Liver (tissue), 9 donors: Measurements from ENCODE around the gene TCHHL1. TPM values are rescaled to one million over a fixed set of nuclear protein-coding genes. Genes with fewer than 3 reads are reported as not detected.

Experiments used
- DNase-seq: peaks from one replicate; pipeline ENCODE4 v3.0.0-alpha.2; 2017; ENCODE audit warnings: low spot score
- H3K27ac ChIP-seq, 2 donors: one replicate each; pipeline ENCODE4 v1.7.0; 2013; ENCODE audit warnings: inconsistent platforms in 2 of 2, low read length in 2 of 2, control low read depth in 1 of 2, low read depth in 1 of 2, mild to moderate bottlenecking in 1 of 2
- H3K27me3 ChIP-seq, 4 donors: one replicate each; pipeline versions ENCODE4 v1.6.1 to v1.7.0; 2013; ENCODE audit warnings: low read length in 3 of 4, inconsistent platforms in 1 of 4, mild to moderate bottlenecking in 1 of 4, moderate library complexity in 1 of 4; ENCODE audit not compliant: control insufficient read depth in 4 of 4, insufficient read depth in 4 of 4
- H3K36me3 ChIP-seq, 4 donors: one replicate each; pipeline versions ENCODE4 v1.6.1 to v1.7.0; 2013; ENCODE audit warnings: low read length in 3 of 4, mild to moderate bottlenecking in 3 of 4, low read depth in 1 of 4, moderate library complexity in 1 of 4; ENCODE audit not compliant: control insufficient read depth in 4 of 4, insufficient read depth in 3 of 4
- H3K4me1 ChIP-seq, 4 donors: one replicate each; pipeline versions ENCODE4 v1.6.1 to v1.7.0; 2013; ENCODE audit warnings: low read length in 3 of 4, mild to moderate bottlenecking in 3 of 4, moderate library complexity in 1 of 4; ENCODE audit not compliant: control insufficient read depth in 4 of 4, insufficient read depth in 4 of 4
- H3K4me3 ChIP-seq, 3 donors: one replicate each; pipeline versions ENCODE4 v1.6.1 to v1.7.0; 2013; ENCODE audit warnings: low read length in 3 of 3, control low read depth in 1 of 3, low read depth in 1 of 3, mild to moderate bottlenecking in 1 of 3
- H3K9ac ChIP-seq, 2 donors: one replicate each; pipeline ENCODE4 v1.7.0; 2013; ENCODE audit warnings: low read length in 2 of 2, mild to moderate bottlenecking in 2 of 2, moderate library complexity in 2 of 2, control low read depth in 1 of 2, low read depth in 1 of 2
- H3K9me3 ChIP-seq, 4 donors: one replicate each; pipeline versions ENCODE4 v1.6.1 to v1.7.0; 2013; ENCODE audit warnings: low read length in 3 of 4; ENCODE audit not compliant: control insufficient read depth in 4 of 4
- ATF3 ChIP-seq: IDR thresholded peaks from 2 replicates; pipeline ENCODE4 v1.6.1; 2016; ENCODE audit warnings: antibody characterized with exemption
- CTCF ChIP-seq: fragments of 150-350 bp; IDR thresholded peaks from 2 replicates; pipeline ENCODE4 v1.5.1; 2017; ENCODE audit warnings: improper control_type of control experiment, low read depth, low read length; ENCODE audit not compliant: missing input control
- EGR1 ChIP-seq, 2 donors: IDR thresholded peaks; 2 replicates each; pipeline ENCODE4 v1.6.1; 2016 to 2018; ENCODE audit warnings: antibody characterized with exemption in 2 of 2, low read depth in 2 of 2
- FOXA1 ChIP-seq: IDR thresholded peaks from 2 replicates; pipeline ENCODE4 v1.6.1; 2016; ENCODE audit warnings: antibody characterized with exemption
- FOXA2 ChIP-seq: IDR thresholded peaks from 2 replicates; pipeline ENCODE4 v1.6.1; 2016; ENCODE audit warnings: antibody characterized with exemption
- GABPA ChIP-seq, 2 donors: IDR thresholded peaks in 1 of 2; conservative IDR thresholded peaks in 1 of 2; 2 replicates each; pipeline ENCODE4 v1.6.1; 2016; ENCODE audit warnings: antibody characterized with exemption in 2 of 2, mild to moderate bottlenecking in 1 of 2, moderate library complexity in 1 of 2
- HNF4A ChIP-seq, 2 donors: conservative IDR thresholded peaks; 2 replicates each; pipeline ENCODE4 v1.6.1; 2016; ENCODE audit warnings: antibody characterized with exemption in 2 of 2, mild to moderate bottlenecking in 2 of 2
- JUND ChIP-seq, 2 donors: IDR thresholded peaks; 2 replicates each; pipeline ENCODE4 v1.6.1; 2016; ENCODE audit warnings: antibody characterized with exemption in 2 of 2
- MAX ChIP-seq: IDR thresholded peaks from 2 replicates; pipeline ENCODE4 v1.6.1; 2016; ENCODE audit warnings: antibody characterized with exemption
- NR2F2 ChIP-seq: IDR thresholded peaks from 2 replicates; pipeline ENCODE4 v1.6.1; 2016; ENCODE audit warnings: antibody characterized with exemption
- REST ChIP-seq: IDR thresholded peaks from 2 replicates; pipeline ENCODE4 v1.6.1; 2016; ENCODE audit warnings: antibody characterized with exemption, mild to moderate bottlenecking
- RXRA ChIP-seq, 2 donors: IDR thresholded peaks; 2 replicates each; pipeline ENCODE4 v1.6.1; 2017 to 2018; ENCODE audit warnings: antibody characterized with exemption in 2 of 2, mild to moderate bottlenecking in 1 of 2
- SP1 ChIP-seq: IDR thresholded peaks from 2 replicates; pipeline ENCODE4 v1.6.1; 2018; ENCODE audit warnings: antibody characterized with exemption, mild to moderate bottlenecking
- TAF1 ChIP-seq: conservative IDR thresholded peaks from 2 replicates; pipeline ENCODE4 v1.6.1; 2016; ENCODE audit warnings: antibody characterized with exemption, mild to moderate bottlenecking
- YY1 ChIP-seq: IDR thresholded peaks from 2 replicates; pipeline ENCODE4 v1.6.1; 2016; ENCODE audit warnings: antibody characterized with exemption, mild to moderate bottlenecking
- ZBTB33 ChIP-seq: IDR thresholded peaks from 2 replicates; pipeline ENCODE4 v1.6.1; 2016; ENCODE audit warnings: antibody characterized with exemption
- WGBS: extraction: QIAGEN DNeasy Blood & Tissue Kit; methylation state at CpG from one replicate; pipeline ENCODE4 v1.1.7; 2013; 5-methylcytosine and 5-hydroxymethylcytosine counted together
- polyA plus RNA-seq, 2 donors: library from polyadenylated mRNA; stranded (reverse) in 1 of 2; unstranded in 1 of 2; fragments of 200-250 nt in 1 of 2; fragments of >200 nt in 1 of 2; fragmentation: Nextera tagmentation in 1 of 2; extraction: Ambion mirVana in 1 of 2; gene quantifications; one replicate each; pipeline versions ENCODE4 v1.2.1 to v1.2.3, GENCODE V29; 2013 to 2015
- total RNA-seq, 2 donors: library from RNA; depleted of rRNA; stranded (reverse); fragments of >200 nt; gene quantifications; one replicate each; pipeline ENCODE4 v1.2.3, GENCODE V29; 2014
- donor health status: healthy.
- donor health status: healthy.
- donor health status: healthy.
- donor health status: healthy.
- donor health status: healthy.

Gene TCHHL1
- total and polyA plus RNA-seq, 4 donors = not detected

- H3K36me3 ChIP-seq = no peaks in the 10 kb centered on the region
- TF ChIP-seq YY1 (no peak), NR2F2 (no peak), FOXA2 (no peak), MAX (no peak), CTCF (no peak), TAF1 (no peak), EGR1 (IDR thresholded peaks at IDR 0.05; ENCODE audit: low read depth in 2 of 2) (no peak), SP1 (no peak), REST (no peak), ZBTB33 (no peak), ATF3 (no peak), RXRA (IDR thresholded peaks at IDR 0.05) (no peak), FOXA1 (no peak)
- peaks cover 0 to 6% (median 3%) of the 10 kb centered on the region in 4 donors for H3K9me3 ChIP-seq
- WGBS = 67% methylated on average over 5 of the region's 5 CpGs
- H3K4me1 ChIP-seq = no peaks in the 10 kb centered on the region
- peaks cover 0 to 3% (median 0%) of the 10 kb centered on the region in 4 donors for H3K27me3 ChIP-seq
- no peak overlapping the region for H3K4me3 ChIP-seq
- H3K27ac ChIP-seq = no peak overlapping the region
- H3K9ac ChIP-seq = no peak overlapping the region
- DNase-seq = no peak
Observed at GRCh38 chr1:152043870-152044269, 45.0 kb downstream of the TCHHL1 start.

- DNase-seq = no peak
- 75% methylated on average over 1 of the region's 1 CpG for WGBS
- peaks cover 0 to 3% (median 0%) of the 10 kb centered on the region in 4 donors for H3K27me3 ChIP-seq
- H3K36me3 ChIP-seq = no peaks in the 10 kb centered on the region
- no peak overlapping the region for H3K4me3 ChIP-seq
- H3K9me3 ChIP-seq = peaks cover 0 to 6% (median 3%) of the 10 kb centered on the region in 4 donors
- H3K27ac ChIP-seq = no peak overlapping the region
- no peak overlapping the region for H3K9ac ChIP-seq
- no peaks in the 10 kb centered on the region for H3K4me1 ChIP-seq
- TF ChIP-seq NR2F2 (no peak), JUND (IDR thresholded peaks at IDR 0.05) (no peak), HNF4A (conservative IDR thresholded peaks at IDR 0.05) (no peak), REST (no peak), ATF3 (no peak), FOXA2 (no peak), GABPA (IDR thresholded peaks at IDR 0.05 in 1 of 2, conservative IDR thresholded peaks at IDR 0.05 in 1 of 2) (no peak), EGR1 (IDR thresholded peaks at IDR 0.05; ENCODE audit: low read depth in 2 of 2) (no peak), ZBTB33 (no peak)
Observed at GRCh38 chr1:152042030-152042429, 46.8 kb downstream of the TCHHL1 start.
